Gastroesophageal sphincter (tissue), 4 donors: ENCODE data around the gene ANGPTL5. TPM values are rescaled to one million over a fixed set of nuclear protein-coding genes. Genes with fewer than 3 reads are reported as not detected.
"Not testable (repeated sequence)": the region's sequence is repeated elsewhere in the genome, so short reads cannot be mapped to it uniquely, and the experiment has no call there.

Experiments
- ATAC-seq: fragments of 150-250 bp; one replicate; pipeline ENCODE4 v1.9.1; 2016; ENCODE audit warnings: mild to moderate bottlenecking, moderate library complexity
- H3K27ac ChIP-seq, 4 donors: fragments of 200-600 bp; sonication (generic) in 3 of 4; 1 replicate in 3 of 4; 2 replicates in 1 of 4; pipeline ENCODE4 v1.5.1; 2016 to 2019
- H3K27me3 ChIP-seq: fragments of 200-600 bp; sonication (generic); one replicate; pipeline ENCODE4 v1.5.1; 2019
- H3K36me3 ChIP-seq, 2 donors: fragments of 200-600 bp; sonication (generic); one replicate each; pipeline ENCODE4 v1.5.1; 2019; ENCODE audit warnings: control low read depth in 1 of 2
- H3K4me1 ChIP-seq, 3 donors: fragments of 200-600 bp; sonication (generic); 1 replicate in 2 of 3; 2 replicates in 1 of 3; pipeline ENCODE4 v1.5.1; 2016 to 2019; ENCODE audit warnings: control low read depth in 2 of 3
- H3K4me3 ChIP-seq, 2 donors: fragments of 200-600 bp; sonication (generic); one replicate each; pipeline ENCODE4 v1.5.1; 2019; ENCODE audit warnings: mild to moderate bottlenecking in 1 of 2, moderate library complexity in 1 of 2
- H3K9me3 ChIP-seq, 3 donors: fragments of 200-600 bp; sonication (generic); one replicate each; pipeline ENCODE4 v1.5.1; 2017 to 2019; ENCODE audit warnings: control low read depth in 2 of 3
- EP300 ChIP-seq: sonication (generic); formaldehyde crosslinking; IDR thresholded peaks from one replicate; pipeline ENCODE4 v1.6.1; 2017; ENCODE audit warnings: antibody characterized with exemption, mild to moderate bottlenecking
- POLR2A ChIP-seq, 2 donors: fragments of 450-650 bp; IDR thresholded peaks; one replicate each; pipeline ENCODE4 v1.6.1; 2017; ENCODE audit warnings: antibody characterized with exemption in 2 of 2, mild to moderate bottlenecking in 2 of 2, moderate library complexity in 1 of 2
- POLR2AphosphoS5 ChIP-seq: sonication (generic); formaldehyde crosslinking; IDR thresholded peaks from one replicate; pipeline ENCODE4 v1.6.1; 2017; ENCODE audit warnings: antibody characterized with exemption
- WGBS, 2 donors: methylation state at CpG; one replicate each; pipeline ENCODE4 v1.1.5; 2018; ENCODE audit warnings: low coverage in 1 of 2; 5-methylcytosine and 5-hydroxymethylcytosine counted together
- total RNA-seq, 4 donors: library from RNA; depleted of rRNA; stranded (reverse); fragments of >200 nt; gene quantifications; one replicate each; pipeline ENCODE4 v1.1.0, GENCODE V29; 2016
- TF ChIP-seq, protein P1 (sequence below), 4 experiments: fragments of 200-600 bp in 2 of 4; fragments of 450-650 bp in 2 of 4; sonication (generic) in 1 of 4; IDR thresholded peaks; one replicate each; pipeline ENCODE4 v1.5.1; 2017 to 2019; ENCODE audit warnings: antibody characterized with exemption in 4 of 4, mild to moderate bottlenecking in 2 of 4, moderate library complexity in 2 of 4

Gene ANGPTL5
- total RNA-seq = under 1 TPM in 3 of 4 donors, not detected in 1; 0.12 to 0.62 (median 0.57) TPM

DNA sequence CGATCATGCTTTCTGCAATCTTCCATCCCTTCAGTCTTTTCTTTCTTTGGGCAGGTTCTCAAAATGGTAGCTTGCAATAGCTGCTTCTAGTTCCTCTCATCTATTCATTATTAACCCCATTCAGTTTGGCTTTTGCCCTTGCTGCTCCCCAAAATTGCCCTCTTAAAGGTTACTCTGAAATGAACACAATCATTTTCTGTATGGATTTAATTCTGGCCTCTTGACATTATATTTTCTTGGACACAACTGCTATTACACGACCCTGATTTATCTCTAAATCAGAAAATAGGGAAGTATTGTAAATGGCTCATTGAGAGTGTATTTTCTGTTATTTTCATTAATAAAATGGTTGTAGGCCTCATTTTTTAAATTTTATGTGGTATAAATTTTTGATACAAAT, at the start of gene ANGPTL5:
ANGPTL5 (minus strand) TSS at position 101 of the 400 bp plus-strand sequence. CDS start 8,613 bp downstream, outside the sequence.
- peak within 1 kb of the TSS; percentile 75 to 92 for H3K4me3 ChIP-seq
- no peak for TF ChIP-seq POLR2A (IDR thresholded peaks at IDR 0.05)
- no peak for TF ChIP-seq POLR2AphosphoS5
- no peak for TF ChIP-seq EP300
- TF ChIP-seq, protein P1, sequence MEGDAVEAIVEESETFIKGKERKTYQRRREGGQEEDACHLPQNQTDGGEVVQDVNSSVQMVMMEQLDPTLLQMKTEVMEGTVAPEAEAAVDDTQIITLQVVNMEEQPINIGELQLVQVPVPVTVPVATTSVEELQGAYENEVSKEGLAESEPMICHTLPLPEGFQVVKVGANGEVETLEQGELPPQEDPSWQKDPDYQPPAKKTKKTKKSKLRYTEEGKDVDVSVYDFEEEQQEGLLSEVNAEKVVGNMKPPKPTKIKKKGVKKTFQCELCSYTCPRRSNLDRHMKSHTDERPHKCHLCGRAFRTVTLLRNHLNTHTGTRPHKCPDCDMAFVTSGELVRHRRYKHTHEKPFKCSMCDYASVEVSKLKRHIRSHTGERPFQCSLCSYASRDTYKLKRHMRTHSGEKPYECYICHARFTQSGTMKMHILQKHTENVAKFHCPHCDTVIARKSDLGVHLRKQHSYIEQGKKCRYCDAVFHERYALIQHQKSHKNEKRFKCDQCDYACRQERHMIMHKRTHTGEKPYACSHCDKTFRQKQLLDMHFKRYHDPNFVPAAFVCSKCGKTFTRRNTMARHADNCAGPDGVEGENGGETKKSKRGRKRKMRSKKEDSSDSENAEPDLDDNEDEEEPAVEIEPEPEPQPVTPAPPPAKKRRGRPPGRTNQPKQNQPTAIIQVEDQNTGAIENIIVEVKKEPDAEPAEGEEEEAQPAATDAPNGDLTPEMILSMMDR (IDR thresholded peaks at IDR 0.05) = no peak
- peak within 1 kb of the TSS; percentile 77 to 94 (median 88) for H3K27ac ChIP-seq
- peaks cover 0 to 4% of the 10 kb centered on the region in 2 donors for H3K36me3 ChIP-seq
- H3K9me3 ChIP-seq = no peaks in the 10 kb centered on the region
- 50 to 73% methylated on average over 1 to 2 of the region's 2 CpGs for WGBS, 2 donors
- no peaks in the 10 kb centered on the region for H3K27me3 ChIP-seq
- no peak for ATAC-seq
- peaks cover 5 to 37% (median 7%) of the 10 kb centered on the region in 3 donors for H3K4me1 ChIP-seq

DNA sequence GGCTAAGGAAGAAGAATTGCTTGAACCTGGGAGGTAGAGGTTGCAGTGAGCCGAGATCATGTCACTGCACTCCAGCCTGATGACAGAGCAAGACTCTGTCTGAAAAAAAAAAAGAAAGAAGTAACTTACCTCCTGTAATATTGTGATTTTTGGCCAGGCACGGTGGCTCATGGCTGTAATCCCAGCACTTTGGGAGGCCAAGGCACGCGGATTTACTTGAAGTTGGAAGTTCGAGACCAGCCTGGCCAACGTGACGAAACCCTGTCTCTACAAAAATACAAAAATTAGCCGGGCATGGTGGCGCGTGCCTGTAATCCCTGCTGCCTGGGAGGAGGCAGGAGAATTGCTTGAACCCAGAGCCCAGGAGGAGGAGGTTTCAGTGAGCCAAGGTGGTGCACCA, 47.9 kb upstream of the ANGPTL5 start:
- not testable (repeated sequence) for H3K4me1 ChIP-seq, ATAC-seq, H3K4me3 ChIP-seq, H3K27me3 ChIP-seq, H3K9me3 ChIP-seq, H3K27ac ChIP-seq
- H3K36me3 ChIP-seq = peaks cover 0 to 45% of the 10 kb centered on the region in 2 donors
- WGBS, 2 donors = 91% methylated on average over 4 of the region's 10 CpGs; no CpG with 5 or more reads in 1 of the 2 donors

DNA sequence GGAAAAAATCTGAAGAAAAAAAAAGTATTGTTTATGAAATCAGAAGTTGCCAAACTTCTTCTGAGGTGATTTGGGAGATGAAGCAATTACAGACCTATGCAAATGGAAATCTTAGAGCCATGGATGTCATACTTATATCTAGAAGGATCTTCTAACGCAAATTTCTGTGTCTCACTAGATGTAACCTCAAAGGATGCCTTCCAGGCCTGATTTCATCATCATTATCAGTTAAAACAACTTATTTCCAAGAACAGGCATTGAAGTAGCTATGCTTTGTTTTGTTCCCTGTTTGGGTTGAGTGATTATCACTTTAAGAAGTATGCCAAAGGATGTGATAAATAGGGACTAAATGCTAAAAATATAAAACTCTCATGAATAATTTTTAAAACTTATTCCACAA, 43.9 kb upstream of the ANGPTL5 start:
- WGBS, 2 donors = 80 to 91% methylated on average over 1 of the region's 1 CpG
- no peak overlapping the region for H3K27ac ChIP-seq
- no peaks in the 10 kb centered on the region for H3K9me3 ChIP-seq
- peaks cover 4 to 77% of the 10 kb centered on the region in 2 donors for H3K36me3 ChIP-seq
- no peak for ATAC-seq
- H3K4me3 ChIP-seq = no peak overlapping the region
- no peaks in the 10 kb centered on the region for H3K4me1 ChIP-seq
- H3K27me3 ChIP-seq = no peaks in the 10 kb centered on the region
- TF ChIP-seq, protein P1 (IDR thresholded peaks at IDR 0.05) = no peak
- TF ChIP-seq POLR2AphosphoS5 = no peak
- TF ChIP-seq POLR2A (IDR thresholded peaks at IDR 0.05) = no peak
- no peak for TF ChIP-seq EP300

DNA sequence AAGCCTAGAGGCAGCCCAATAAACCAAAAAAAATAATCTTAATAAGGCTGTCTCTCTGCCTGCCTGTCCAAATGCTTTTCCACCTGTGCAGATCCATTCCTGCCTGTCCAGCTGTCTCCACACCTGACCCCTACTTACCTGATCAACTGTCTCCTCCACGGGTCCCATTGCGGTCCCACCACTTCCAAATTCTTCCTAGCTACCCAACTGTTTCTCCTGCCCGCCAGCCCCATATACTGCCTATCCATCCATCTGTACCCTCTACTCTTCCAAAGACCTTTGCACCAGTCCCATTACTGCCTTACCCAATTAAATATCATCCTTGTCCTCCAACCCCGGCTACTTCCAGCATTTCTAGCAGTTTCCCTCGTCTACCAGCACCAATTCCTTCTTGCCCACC, 39.4 kb upstream of the ANGPTL5 start:
- ATAC-seq = no peak
- no peak overlapping the region for H3K27ac ChIP-seq
- peaks cover 4 to 47% of the 10 kb centered on the region in 2 donors for H3K36me3 ChIP-seq
- no peaks in the 10 kb centered on the region for H3K4me1 ChIP-seq
- H3K27me3 ChIP-seq = no peaks in the 10 kb centered on the region
- 88 to 94% methylated on average over 5 of the region's 5 CpGs for WGBS, 2 donors
- TF ChIP-seq POLR2AphosphoS5 (no peak), EP300 (no peak), POLR2A (IDR thresholded peaks at IDR 0.05) (no peak)
- TF ChIP-seq, protein P1 (IDR thresholded peaks at IDR 0.05) = no peak
- H3K4me3 ChIP-seq = no peak overlapping the region
- no peaks in the 10 kb centered on the region for H3K9me3 ChIP-seq

DNA sequence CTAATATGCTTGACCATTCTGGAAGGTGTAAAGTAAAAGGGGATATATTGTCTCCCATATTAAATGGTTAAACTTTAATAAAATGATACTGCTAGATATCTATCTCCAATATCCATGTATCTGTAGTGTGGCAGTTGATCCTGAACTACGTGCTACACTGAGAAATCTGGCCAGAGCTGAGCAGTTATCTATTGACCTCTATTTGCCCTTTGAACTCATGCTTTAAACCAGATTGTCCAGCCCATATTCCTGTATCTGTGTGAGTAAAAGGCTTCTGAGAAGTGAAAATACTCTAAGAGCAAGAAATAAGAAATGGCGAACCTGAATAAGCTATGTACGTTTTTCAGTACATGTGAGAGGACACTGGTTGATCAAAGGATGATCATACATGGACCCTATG, 39.0 kb upstream of the ANGPTL5 start:
- TF ChIP-seq EP300 (no peak), POLR2AphosphoS5 (no peak), POLR2A (IDR thresholded peaks at IDR 0.05) (no peak)
- TF ChIP-seq, protein P1 (IDR thresholded peaks at IDR 0.05) = no peak
- no peaks in the 10 kb centered on the region for H3K27me3 ChIP-seq
- no peak overlapping the region for H3K27ac ChIP-seq
- no peaks in the 10 kb centered on the region for H3K4me1 ChIP-seq
- no peak for ATAC-seq
- H3K9me3 ChIP-seq = no peaks in the 10 kb centered on the region
- peaks cover 4 to 46% of the 10 kb centered on the region in 2 donors for H3K36me3 ChIP-seq
- no peak overlapping the region for H3K4me3 ChIP-seq
- WGBS, 2 donors = 89 to 92% methylated on average over 3 of the region's 3 CpGs
